Suprapubic skin (tissue), 3 donors: ENCODE measurements around the gene PLEKHB2.

Source experiments
- POLR2AphosphoS5 ChIP-seq, 3 donors: sonication (generic); formaldehyde crosslinking; IDR thresholded peaks; one replicate each; pipeline ENCODE4 v1.6.1; 2017; ENCODE audit warnings: antibody characterized with exemption in 3 of 3
- TF ChIP-seq, protein P1 (sequence below), 2 donors: fragments of 200-600 bp in 1 of 2; fragments of 450-650 bp in 1 of 2; sonication (generic) in 1 of 2; IDR thresholded peaks; one replicate each; pipeline ENCODE4 v1.5.1; 2016 to 2019; ENCODE audit warnings: antibody characterized with exemption in 2 of 2, mild to moderate bottlenecking in 1 of 2, moderate library complexity in 1 of 2

DNA sequence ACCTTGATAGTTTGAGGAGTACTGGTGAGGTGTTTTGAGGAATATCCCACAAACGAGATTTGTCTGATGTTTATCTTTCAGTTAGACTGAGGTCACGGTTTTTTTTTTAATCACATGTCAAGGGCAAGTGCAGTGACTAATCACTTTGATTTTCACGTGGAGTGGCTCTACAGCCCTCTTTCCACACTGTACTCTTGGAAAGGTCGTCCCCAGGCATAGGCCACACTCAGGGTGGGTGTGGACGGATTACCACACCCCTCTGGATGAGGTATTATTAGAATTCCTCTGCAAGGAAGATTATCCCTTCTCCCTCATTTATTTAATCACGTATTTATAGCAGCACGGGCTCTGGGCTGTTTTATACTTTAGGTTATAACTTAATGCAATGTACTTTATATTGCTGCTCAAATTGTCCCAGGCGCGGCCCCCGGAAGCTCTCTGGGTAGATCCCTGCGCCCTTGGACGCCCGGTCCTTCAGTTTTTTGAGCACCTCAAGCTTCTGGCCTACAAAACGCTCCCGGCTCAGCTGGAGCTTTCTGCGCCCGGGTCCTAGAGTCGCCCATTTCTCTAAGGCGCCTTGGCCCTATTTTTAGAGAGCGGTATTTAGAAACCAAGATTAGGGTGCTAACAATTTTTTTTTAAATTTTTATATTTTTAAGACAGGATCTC is 515 bp upstream of the PLEKHB2 start:
- TF ChIP-seq POLR2AphosphoS5 (IDR thresholded peaks at IDR 0.05): peak in 2 of 3 donors; percentile 24 to 36
- TF ChIP-seq, protein P1, sequence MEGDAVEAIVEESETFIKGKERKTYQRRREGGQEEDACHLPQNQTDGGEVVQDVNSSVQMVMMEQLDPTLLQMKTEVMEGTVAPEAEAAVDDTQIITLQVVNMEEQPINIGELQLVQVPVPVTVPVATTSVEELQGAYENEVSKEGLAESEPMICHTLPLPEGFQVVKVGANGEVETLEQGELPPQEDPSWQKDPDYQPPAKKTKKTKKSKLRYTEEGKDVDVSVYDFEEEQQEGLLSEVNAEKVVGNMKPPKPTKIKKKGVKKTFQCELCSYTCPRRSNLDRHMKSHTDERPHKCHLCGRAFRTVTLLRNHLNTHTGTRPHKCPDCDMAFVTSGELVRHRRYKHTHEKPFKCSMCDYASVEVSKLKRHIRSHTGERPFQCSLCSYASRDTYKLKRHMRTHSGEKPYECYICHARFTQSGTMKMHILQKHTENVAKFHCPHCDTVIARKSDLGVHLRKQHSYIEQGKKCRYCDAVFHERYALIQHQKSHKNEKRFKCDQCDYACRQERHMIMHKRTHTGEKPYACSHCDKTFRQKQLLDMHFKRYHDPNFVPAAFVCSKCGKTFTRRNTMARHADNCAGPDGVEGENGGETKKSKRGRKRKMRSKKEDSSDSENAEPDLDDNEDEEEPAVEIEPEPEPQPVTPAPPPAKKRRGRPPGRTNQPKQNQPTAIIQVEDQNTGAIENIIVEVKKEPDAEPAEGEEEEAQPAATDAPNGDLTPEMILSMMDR (IDR thresholded peaks at IDR 0.05): no peak
